Chondrocyte (in vitro differentiated cells): ENCODE data around the gene TALDO1. TPM values are rescaled to one million over a fixed set of nuclear protein-coding genes. Genes with fewer than 3 reads are reported as not detected.

Experiments used
- DNase-seq: peaks from one replicate; pipeline ENCODE4 v3.0.0; 2021; ENCODE audit warnings: mixed read lengths, low spot score
- H3K27ac Mint-ChIP-seq: one replicate; pipeline ENCODE4 v1.8.0; 2021; ENCODE audit warnings: mild to moderate bottlenecking, moderate library complexity, mixed read lengths; ENCODE audit not compliant: unreplicated experiment
- H3K27me3 Mint-ChIP-seq: 2 replicates; pipeline ENCODE4 v1.8.0; 2021; ENCODE audit warnings: low read depth, mixed read lengths
- H3K36me3 Mint-ChIP-seq: 2 replicates; pipeline ENCODE4 v1.8.0; 2021; ENCODE audit warnings: low read depth, mixed read lengths
- H3K4me1 Mint-ChIP-seq: 2 replicates; pipeline ENCODE4 v1.8.0; 2021; ENCODE audit warnings: low read depth, mild to moderate bottlenecking, mixed read lengths
- H3K4me3 Mint-ChIP-seq: one replicate; pipeline ENCODE4 v1.8.0; 2021; ENCODE audit warnings: mild to moderate bottlenecking, moderate library complexity, mixed read lengths; ENCODE audit not compliant: unreplicated experiment
- H3K9me3 Mint-ChIP-seq: 2 replicates; pipeline ENCODE4 v1.8.0; 2021; ENCODE audit warnings: low read depth, mixed read lengths
- CTCF ChIP-seq: fragments of 200-600 bp; sonication (generic); IDR thresholded peaks from 2 replicates; pipeline ENCODE4 v1.5.0; 2021; ENCODE audit warnings: antibody characterized with exemption, mild to moderate bottlenecking, moderate library complexity
- total RNA-seq: library from RNA; stranded (reverse); gene quantifications from 3 replicates; pipeline ENCODE4 v1.2.1, GENCODE V29; 2021

Gene TALDO1
- total RNA-seq, 1 donor from 2014 or later: 151 TPM

- Mint-ChIP-seq H3K9me3 (no peaks in the 10 kb centered on the region), H3K4me1 (peaks cover 28% of the 10 kb centered on the region), H3K4me3 (no peak overlapping the region), H3K27me3 (no peaks in the 10 kb centered on the region), H3K27ac (peak overlapping the region; percentile 38), H3K36me3 (peaks cover 16% of the 10 kb centered on the region)
- TF ChIP-seq CTCF: no peak
- DNase-seq: no peak
These were observed 66.3 kb downstream of the TALDO1 start for GRCh38 chr11:813456-814096.

Other genes starting within 250 kb of the TALDO1 start
- 146 to 166 TPM (median 161 TPM) in 3 replicates for gene RNH1, start 240.2 kb upstream of the TALDO1 start, total RNA-seq
- gene HRAS, start 211.9 kb upstream of the TALDO1 start, total RNA-seq: 65.1 to 77.7 TPM (median 68.0 TPM) in 3 replicates
- gene LRRC56, start 209.9 kb upstream of the TALDO1 start, total RNA-seq: 2.6 to 2.9 TPM (median 2.7 TPM) in 3 replicates
- 3.8 to 6.1 TPM (median 5.5 TPM) in 3 replicates for gene LMNTD2, start 186.7 kb upstream of the TALDO1 start, total RNA-seq
- gene RASSF7, start 186.5 kb upstream of the TALDO1 start, total RNA-seq: 20.0 to 31.3 TPM (median 28.7 TPM) in 3 replicates
- gene PHRF1, start 171.0 kb upstream of the TALDO1 start, total RNA-seq: 24.6 to 34.1 TPM (median 25.9 TPM) in 3 replicates
- 6.5 to 11.4 TPM (median 7.7 TPM) in 3 replicates for gene IRF7, start 131.5 kb upstream of the TALDO1 start, total RNA-seq
- gene CDHR5, start 122.5 kb upstream of the TALDO1 start, total RNA-seq: not detected in 3 replicates
- 0.72 TPM in 1 of 3 replicates, not detected in the others for gene SCT, start 120.3 kb upstream of the TALDO1 start, total RNA-seq
- gene DRD4, start 110.2 kb upstream of the TALDO1 start, total RNA-seq: 0.55 to 1.7 TPM (median 1.00 TPM) in 3 replicates
- 67.6 to 70.4 TPM (median 67.9 TPM) in 3 replicates for gene DEAF1, start 52.2 kb upstream of the TALDO1 start, total RNA-seq
- 16.9 to 31.3 TPM (median 20.3 TPM) in 3 replicates for gene TMEM80, start 51.6 kb upstream of the TALDO1 start, total RNA-seq
- gene EPS8L2, start 41.2 kb upstream of the TALDO1 start, total RNA-seq: 17.2 to 51.6 TPM (median 45.7 TPM) in 3 replicates
- gene GATD1, start 30.0 kb downstream of the TALDO1 start, total RNA-seq: 47.2 to 55.0 TPM (median 52.3 TPM) in 3 replicates
- 0.20 to 0.67 TPM (median 0.41 TPM) in 3 replicates for gene CEND1, start 42.6 kb downstream of the TALDO1 start, total RNA-seq
- gene SLC25A22, start 50.8 kb downstream of the TALDO1 start, total RNA-seq: 15.6 to 24.4 TPM (median 16.0 TPM) in 3 replicates
- 12.5 to 14.9 TPM (median 12.8 TPM) in 3 replicates for gene PIDD1, start 57.8 kb downstream of the TALDO1 start, total RNA-seq
- 1,144 to 1,291 TPM (median 1,171 TPM) in 3 replicates for gene RPLP2, start 62.5 kb downstream of the TALDO1 start, total RNA-seq
- 56.0 to 59.1 TPM (median 56.0 TPM) in 3 replicates for gene PNPLA2, start 71.5 kb downstream of the TALDO1 start, total RNA-seq
- 0.57 to 5.0 TPM (median 1.4 TPM) in 3 replicates for gene CRACR2B, start 80.5 kb downstream of the TALDO1 start, total RNA-seq
- gene CD151, start 85.5 kb downstream of the TALDO1 start, total RNA-seq: 460 to 558 TPM (median 549 TPM) in 3 replicates
- 139 to 173 TPM (median 142 TPM) in 3 replicates for gene POLR2L, start 95.1 kb downstream of the TALDO1 start, total RNA-seq
- gene TSPAN4, start 95.4 kb downstream of the TALDO1 start, total RNA-seq: 62.3 to 115 TPM (median 69.2 TPM) in 3 replicates
- gene CHID1, start 163.3 kb downstream of the TALDO1 start, total RNA-seq: 87.6 to 115 TPM (median 90.3 TPM) in 3 replicates
- gene AP2A2, start 178.4 kb downstream of the TALDO1 start, total RNA-seq: 62.0 to 72.0 TPM (median 69.7 TPM) in 3 replicates